GM12878 (cell line): Measurements from ENCODE around the gene AFG1L. TPM values are rescaled to one million over a fixed set of nuclear protein-coding genes. Genes with fewer than 3 reads are reported as not detected.
A peak's percentile ranks its signal among the peaks of the same experiment; 100 is the strongest.

Source experiments
- BCL11A ChIP-seq: IDR thresholded peaks from 2 replicates; pipeline ENCODE4 v1.6.1; 2011; ENCODE audit warnings: low read depth, low read length
- CBX5 ChIP-seq: sonication (generic); IDR thresholded peaks from 2 replicates; pipeline ENCODE4 v1.6.1; 2016; ENCODE audit warnings: low read depth, moderate library complexity, mild to moderate bottlenecking, inconsistent platforms
- ETV6 ChIP-seq, 2 experiments: fragments of 450-650 bp in 1 of 2; IDR thresholded peaks in 1 of 2; conservative IDR thresholded peaks in 1 of 2; 2 replicates each; pipeline ENCODE4 v1.6.1; 2014; ENCODE audit warnings: antibody characterized with exemption in 1 of 2, borderline replicate concordance in 1 of 2, low read depth in 1 of 2, mild to moderate bottlenecking in 1 of 2, moderate library complexity in 1 of 2
- GATAD2B ChIP-seq: fragments of 450-650 bp; conservative IDR thresholded peaks from 2 replicates; pipeline ENCODE4 v1.6.1; 2017; ENCODE audit warnings: low read depth, mild to moderate bottlenecking, moderate library complexity
- IKZF1 ChIP-seq: fragments of 450-650 bp; conservative IDR thresholded peaks from 2 replicates; pipeline ENCODE4 v1.6.1; 2017; ENCODE audit warnings: antibody characterized with exemption, mild to moderate bottlenecking
- IKZF2 ChIP-seq, 2 experiments: fragments of 450-650 bp; IDR thresholded peaks; 2 replicates each; pipeline ENCODE4 v1.6.1; 2017; ENCODE audit warnings: mild to moderate bottlenecking in 2 of 2, moderate library complexity in 2 of 2
- POLR2AphosphoS2 ChIP-seq: IDR thresholded peaks from 2 replicates; pipeline ENCODE4 v1.6.1; 2011; ENCODE audit warnings: low read depth, mild to moderate bottlenecking, low read length, improper control_type of control experiment, moderate library complexity
- RAD51 ChIP-seq: fragments of 450-650 bp; IDR thresholded peaks from 2 replicates; pipeline ENCODE4 v1.6.1; 2016; ENCODE audit warnings: moderate library complexity, mild to moderate bottlenecking, inconsistent platforms
- SP1 ChIP-seq: IDR thresholded peaks from one replicate; pipeline ENCODE4 v1.6.1; 2011; ENCODE audit warnings: low read depth, low read length
- SREBF2 ChIP-seq: IDR thresholded peaks from 2 replicates; pipeline ENCODE4 v1.6.1; 2012; ENCODE audit warnings: mild to moderate bottlenecking, low read length
- SRF ChIP-seq, 2 experiments: IDR thresholded peaks; 2 replicates each; pipeline ENCODE4 v1.6.1; 2011; ENCODE audit warnings: low read depth in 2 of 2, low read length in 2 of 2, mild to moderate bottlenecking in 1 of 2, moderate library complexity in 1 of 2
- TCF12 ChIP-seq: IDR thresholded peaks from 2 replicates; pipeline ENCODE4 v1.6.1; 2011; ENCODE audit warnings: low read depth, mild to moderate bottlenecking, low read length
- YBX1 ChIP-seq: fragments of 450-650 bp; IDR thresholded peaks from 2 replicates; pipeline ENCODE4 v1.6.1; 2016; ENCODE audit warnings: antibody characterized with exemption
- polyA plus RNA-seq, 11 experiments: library from polyadenylated mRNA; depleted of rRNA in 4 of 11; unstranded in 6 of 11; stranded (reverse) in 5 of 11; fragments of >200 nt; fragmentation: Nextera tagmentation in 4 of 11; fragmentation: Illumina TruSeq in 1 of 11; extraction: Ambion mirVana in 4 of 11; extraction: Trizol in 1 of 11; gene quantifications; 1 replicate in 1 of 11; 2 replicates in 10 of 11; pipeline versions ENCODE4 v1.2.1 to v1.2.3, GENCODE V29; 2011 to 2016; ENCODE audit warnings: inconsistent platforms in 2 of 11, missing spikeins in 2 of 11, low read depth in 1 of 11
- total RNA-seq, 4 experiments: library from RNA; depleted of rRNA in 3 of 4; stranded (reverse); fragments of >200 nt in 3 of 4; fragmentation: Illumina TruSeq in 1 of 4; extraction: Trizol in 1 of 4; gene quantifications; 2 replicates each; pipeline versions ENCODE4 v1.2.1 to v1.2.3, GENCODE V29; 2013 to 2021
- TF ChIP-seq, protein P1 (sequence below): fragments of 150-350 bp; IDR thresholded peaks from 2 replicates; pipeline ENCODE4 v1.6.1; 2014; ENCODE audit warnings: mild to moderate bottlenecking, low read depth, low read length
- TF ChIP-seq, protein P2 (sequence below): fragments of 450-650 bp; IDR thresholded peaks from 2 replicates; pipeline ENCODE4 v1.6.1; 2018; ENCODE audit warnings: mild to moderate bottlenecking, low read depth, moderate library complexity; ENCODE audit not compliant: partially characterized antibody
- TF ChIP-seq, protein P3 (sequence below): fragments of 450-650 bp; IDR thresholded peaks from 2 replicates; pipeline ENCODE4 v1.6.1; 2017; ENCODE audit warnings: mild to moderate bottlenecking, moderate library complexity
- TF ChIP-seq, protein P4 (sequence below): fragments of 450-650 bp; IDR thresholded peaks from 2 replicates; pipeline ENCODE4 v1.6.1; 2017; ENCODE audit warnings: mild to moderate bottlenecking, moderate library complexity

The AFG1L gene
- total and polyA plus RNA-seq, 10 of the 15 experiments (the other 5 are each of a cell fraction or from before 2014, with no cell fraction given) = 2.3 to 9.0 (median 4.3) TPM

DNA sequence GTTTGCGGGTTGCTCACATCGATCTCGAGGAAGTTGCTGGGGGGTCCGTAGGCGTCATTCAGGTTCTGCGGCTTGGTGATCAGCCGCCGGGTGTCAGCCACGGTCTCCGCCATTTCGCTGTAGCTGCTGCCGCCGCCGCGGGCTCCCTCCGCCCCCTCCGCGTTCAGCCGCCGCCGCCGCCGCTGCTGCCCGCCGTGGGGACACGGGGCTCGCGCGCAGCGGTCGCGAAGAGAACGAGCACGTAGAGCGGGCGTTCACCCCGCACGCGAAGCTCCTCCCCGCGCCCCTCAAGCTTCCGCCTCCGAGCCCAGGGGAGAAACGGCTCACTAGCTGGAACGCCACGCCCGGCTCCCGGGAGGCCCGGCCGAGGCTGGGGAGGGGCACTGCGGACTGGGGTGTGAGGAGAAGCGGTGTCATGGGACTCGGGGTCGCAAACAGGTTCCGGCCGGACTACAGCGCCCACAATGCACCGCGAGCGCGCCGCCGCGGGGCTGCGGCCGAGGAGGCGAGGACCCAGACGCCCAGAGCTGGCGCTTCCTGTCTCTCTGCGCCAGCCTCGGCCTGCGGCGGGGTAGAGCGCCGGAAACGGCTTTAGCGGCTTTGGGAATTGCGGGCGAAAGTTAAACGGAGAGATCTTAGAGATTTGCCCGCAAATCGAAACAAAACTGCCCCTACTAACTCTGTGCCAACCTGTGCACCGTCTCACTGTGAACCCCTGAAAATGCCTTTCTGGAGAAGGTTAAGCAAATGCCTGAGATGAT is 33.9 kb upstream of the AFG1L start, which contains the start of gene SNX3 (continued):
- TF ChIP-seq ETV6 (conservative IDR thresholded peaks at IDR 0.05 in 1 of 2, IDR thresholded peaks at IDR 0.05 in 1 of 2; ENCODE audit: borderline replicate concordance in 1 of 2, low read depth in 1 of 2) = no peak
- TF ChIP-seq, protein P1, sequence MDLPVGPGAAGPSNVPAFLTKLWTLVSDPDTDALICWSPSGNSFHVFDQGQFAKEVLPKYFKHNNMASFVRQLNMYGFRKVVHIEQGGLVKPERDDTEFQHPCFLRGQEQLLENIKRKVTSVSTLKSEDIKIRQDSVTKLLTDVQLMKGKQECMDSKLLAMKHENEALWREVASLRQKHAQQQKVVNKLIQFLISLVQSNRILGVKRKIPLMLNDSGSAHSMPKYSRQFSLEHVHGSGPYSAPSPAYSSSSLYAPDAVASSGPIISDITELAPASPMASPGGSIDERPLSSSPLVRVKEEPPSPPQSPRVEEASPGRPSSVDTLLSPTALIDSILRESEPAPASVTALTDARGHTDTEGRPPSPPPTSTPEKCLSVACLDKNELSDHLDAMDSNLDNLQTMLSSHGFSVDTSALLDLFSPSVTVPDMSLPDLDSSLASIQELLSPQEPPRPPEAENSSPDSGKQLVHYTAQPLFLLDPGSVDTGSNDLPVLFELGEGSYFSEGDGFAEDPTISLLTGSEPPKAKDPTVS = no peak
- TF ChIP-seq, protein P2, sequence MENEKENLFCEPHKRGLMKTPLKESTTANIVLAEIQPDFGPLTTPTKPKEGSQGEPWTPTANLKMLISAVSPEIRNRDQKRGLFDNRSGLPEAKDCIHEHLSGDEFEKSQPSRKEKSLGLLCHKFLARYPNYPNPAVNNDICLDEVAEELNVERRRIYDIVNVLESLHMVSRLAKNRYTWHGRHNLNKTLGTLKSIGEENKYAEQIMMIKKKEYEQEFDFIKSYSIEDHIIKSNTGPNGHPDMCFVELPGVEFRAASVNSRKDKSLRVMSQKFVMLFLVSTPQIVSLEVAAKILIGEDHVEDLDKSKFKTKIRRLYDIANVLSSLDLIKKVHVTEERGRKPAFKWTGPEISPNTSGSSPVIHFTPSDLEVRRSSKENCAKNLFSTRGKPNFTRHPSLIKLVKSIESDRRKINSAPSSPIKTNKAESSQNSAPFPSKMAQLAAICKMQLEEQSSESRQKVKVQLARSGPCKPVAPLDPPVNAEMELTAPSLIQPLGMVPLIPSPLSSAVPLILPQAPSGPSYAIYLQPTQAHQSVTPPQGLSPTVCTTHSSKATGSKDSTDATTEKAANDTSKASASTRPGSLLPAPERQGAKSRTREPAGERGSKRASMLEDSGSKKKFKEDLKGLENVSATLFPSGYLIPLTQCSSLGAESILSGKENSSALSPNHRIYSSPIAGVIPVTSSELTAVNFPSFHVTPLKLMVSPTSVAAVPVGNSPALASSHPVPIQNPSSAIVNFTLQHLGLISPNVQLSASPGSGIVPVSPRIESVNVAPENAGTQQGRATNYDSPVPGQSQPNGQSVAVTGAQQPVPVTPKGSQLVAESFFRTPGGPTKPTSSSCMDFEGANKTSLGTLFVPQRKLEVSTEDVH = no peak
- peak; percentile 50 for TF ChIP-seq SP1
- peak; percentile 98 for TF ChIP-seq IKZF1
- peak; percentile 51; the same call in 1 of the 2 replicates for TF ChIP-seq TCF12
- peak; percentile 66; the same call in 1 of the 2 replicates for TF ChIP-seq GATAD2B
- TF ChIP-seq, protein P3, sequence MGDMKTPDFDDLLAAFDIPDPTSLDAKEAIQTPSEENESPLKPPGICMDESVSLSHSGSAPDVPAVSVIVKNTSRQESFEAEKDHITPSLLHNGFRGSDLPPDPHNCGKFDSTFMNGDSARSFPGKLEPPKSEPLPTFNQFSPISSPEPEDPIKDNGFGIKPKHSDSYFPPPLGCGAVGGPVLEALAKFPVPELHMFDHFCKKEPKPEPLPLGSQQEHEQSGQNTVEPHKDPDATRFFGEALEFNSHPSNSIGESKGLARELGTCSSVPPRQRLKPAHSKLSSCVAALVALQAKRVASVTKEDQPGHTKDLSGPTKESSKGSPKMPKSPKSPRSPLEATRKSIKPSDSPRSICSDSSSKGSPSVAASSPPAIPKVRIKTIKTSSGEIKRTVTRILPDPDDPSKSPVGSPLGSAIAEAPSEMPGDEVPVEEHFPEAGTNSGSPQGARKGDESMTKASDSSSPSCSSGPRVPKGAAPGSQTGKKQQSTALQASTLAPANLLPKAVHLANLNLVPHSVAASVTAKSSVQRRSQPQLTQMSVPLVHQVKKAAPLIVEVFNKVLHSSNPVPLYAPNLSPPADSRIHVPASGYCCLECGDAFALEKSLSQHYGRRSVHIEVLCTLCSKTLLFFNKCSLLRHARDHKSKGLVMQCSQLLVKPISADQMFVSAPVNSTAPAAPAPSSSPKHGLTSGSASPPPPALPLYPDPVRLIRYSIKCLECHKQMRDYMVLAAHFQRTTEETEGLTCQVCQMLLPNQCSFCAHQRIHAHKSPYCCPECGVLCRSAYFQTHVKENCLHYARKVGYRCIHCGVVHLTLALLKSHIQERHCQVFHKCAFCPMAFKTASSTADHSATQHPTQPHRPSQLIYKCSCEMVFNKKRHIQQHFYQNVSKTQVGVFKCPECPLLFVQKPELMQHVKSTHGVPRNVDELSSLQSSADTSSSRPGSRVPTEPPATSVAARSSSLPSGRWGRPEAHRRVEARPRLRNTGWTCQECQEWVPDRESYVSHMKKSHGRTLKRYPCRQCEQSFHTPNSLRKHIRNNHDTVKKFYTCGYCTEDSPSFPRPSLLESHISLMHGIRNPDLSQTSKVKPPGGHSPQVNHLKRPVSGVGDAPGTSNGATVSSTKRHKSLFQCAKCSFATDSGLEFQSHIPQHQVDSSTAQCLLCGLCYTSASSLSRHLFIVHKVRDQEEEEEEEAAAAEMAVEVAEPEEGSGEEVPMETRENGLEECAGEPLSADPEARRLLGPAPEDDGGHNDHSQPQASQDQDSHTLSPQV = no peak
- peak in 1 of 2 experiments; percentile 59; a peak in 1 of 4 replicates for TF ChIP-seq SRF (IDR thresholded peaks at IDR 0.05; ENCODE audit: low read depth in 2 of 2, low read length in 2 of 2)
- peak; percentile 23; the same call in 1 of the 2 replicates for TF ChIP-seq CBX5
- TF ChIP-seq BCL11A = no peak
- TF ChIP-seq YBX1 = no peak
- TF ChIP-seq POLR2AphosphoS2 = peak; percentile 38; the same call in 1 of the 2 replicates
- no peak for TF ChIP-seq SREBF2
- TF ChIP-seq, protein P4, sequence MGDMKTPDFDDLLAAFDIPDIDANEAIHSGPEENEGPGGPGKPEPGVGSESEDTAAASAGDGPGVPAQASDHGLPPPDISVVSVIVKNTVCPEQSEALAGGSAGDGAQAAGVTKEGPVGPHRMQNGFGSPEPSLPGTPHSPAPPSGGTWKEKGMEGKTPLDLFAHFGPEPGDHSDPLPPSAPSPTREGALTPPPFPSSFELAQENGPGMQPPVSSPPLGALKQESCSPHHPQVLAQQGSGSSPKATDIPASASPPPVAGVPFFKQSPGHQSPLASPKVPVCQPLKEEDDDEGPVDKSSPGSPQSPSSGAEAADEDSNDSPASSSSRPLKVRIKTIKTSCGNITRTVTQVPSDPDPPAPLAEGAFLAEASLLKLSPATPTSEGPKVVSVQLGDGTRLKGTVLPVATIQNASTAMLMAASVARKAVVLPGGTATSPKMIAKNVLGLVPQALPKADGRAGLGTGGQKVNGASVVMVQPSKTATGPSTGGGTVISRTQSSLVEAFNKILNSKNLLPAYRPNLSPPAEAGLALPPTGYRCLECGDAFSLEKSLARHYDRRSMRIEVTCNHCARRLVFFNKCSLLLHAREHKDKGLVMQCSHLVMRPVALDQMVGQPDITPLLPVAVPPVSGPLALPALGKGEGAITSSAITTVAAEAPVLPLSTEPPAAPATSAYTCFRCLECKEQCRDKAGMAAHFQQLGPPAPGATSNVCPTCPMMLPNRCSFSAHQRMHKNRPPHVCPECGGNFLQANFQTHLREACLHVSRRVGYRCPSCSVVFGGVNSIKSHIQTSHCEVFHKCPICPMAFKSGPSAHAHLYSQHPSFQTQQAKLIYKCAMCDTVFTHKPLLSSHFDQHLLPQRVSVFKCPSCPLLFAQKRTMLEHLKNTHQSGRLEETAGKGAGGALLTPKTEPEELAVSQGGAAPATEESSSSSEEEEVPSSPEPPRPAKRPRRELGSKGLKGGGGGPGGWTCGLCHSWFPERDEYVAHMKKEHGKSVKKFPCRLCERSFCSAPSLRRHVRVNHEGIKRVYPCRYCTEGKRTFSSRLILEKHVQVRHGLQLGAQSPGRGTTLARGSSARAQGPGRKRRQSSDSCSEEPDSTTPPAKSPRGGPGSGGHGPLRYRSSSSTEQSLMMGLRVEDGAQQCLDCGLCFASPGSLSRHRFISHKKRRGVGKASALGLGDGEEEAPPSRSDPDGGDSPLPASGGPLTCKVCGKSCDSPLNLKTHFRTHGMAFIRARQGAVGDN = peak; percentile 30; the same call in 1 of the 2 replicates
- peak; percentile 93 to 94 for TF ChIP-seq IKZF2 (IDR thresholded peaks at IDR 0.05)
- no peak for TF ChIP-seq RAD51
